GM18873 (cell line): ENCODE results near the gene ODAM.
"Not testable (repeated sequence)": the region's sequence is repeated elsewhere in the genome, so short reads cannot be mapped to it uniquely, and the experiment has no call there.

Experiments
- ATAC-seq: cut with Tn5 transposase; IDR thresholded peaks from one replicate; pipeline ENCODE4 v1.9.1; 2021; ENCODE audit warnings: mild to moderate bottlenecking, moderate library complexity, moderate number of reproducible peaks; ENCODE audit not compliant: unreplicated experiment, low FRiP score

Gene ODAM

DNA sequence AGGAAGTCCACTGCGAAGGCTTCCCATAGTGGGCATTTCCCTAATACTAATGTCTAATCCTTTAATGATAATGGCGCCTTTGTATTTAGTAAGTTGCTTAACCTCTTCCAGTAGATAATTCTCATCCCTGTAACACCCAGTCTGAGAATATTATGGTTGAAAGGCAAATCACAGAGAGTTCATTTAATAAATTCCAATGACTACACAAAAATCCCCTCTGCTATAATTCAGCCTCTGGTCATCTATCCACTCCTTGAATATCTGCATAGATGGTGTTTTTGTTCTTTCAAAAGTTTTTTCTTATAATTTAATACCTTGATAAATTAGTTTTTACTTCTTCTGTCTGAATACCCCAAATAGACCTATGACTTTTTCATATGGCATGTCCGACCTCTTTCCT is 25.9 kb downstream of the ODAM start:
- not testable (repeated sequence) for ATAC-seq

DNA sequence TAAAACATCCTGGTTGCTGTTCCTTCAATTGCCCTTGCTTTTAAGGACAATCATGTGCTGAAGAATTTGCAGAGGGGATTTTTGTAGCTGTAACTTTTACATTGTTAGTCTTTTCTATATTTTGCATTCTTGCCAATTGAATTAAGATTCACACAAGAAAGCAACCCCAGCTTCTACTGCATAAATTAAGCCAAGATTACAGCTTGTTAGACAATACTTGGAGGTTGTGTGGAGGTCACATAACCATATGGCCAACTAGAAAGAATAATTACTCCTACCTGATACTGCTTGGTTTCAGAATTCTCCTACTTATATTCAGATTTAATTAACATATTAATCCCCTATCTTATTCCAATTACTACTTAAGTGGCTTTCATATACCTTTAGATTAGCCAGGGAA is 26.3 kb downstream of the ODAM start:
- ATAC-seq, result not testable (repeated sequence)

DNA sequence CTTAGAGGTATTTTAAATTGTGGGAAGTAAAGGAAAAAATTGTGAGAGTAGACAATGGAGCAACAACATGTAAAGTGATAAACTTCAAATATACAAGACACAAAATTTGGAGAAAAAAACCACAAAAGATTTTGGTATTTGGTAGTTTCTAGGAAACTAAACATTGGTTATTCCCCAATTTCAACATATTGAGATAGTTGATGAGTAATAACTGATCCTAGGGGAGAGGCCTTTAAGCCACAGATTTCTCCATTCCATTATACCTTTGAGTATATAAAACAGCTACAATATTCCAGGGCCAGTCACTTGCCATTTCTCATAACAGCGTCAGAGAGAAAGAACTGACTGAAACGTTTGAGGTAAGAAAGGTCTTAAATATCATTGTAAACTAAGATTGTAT is 30.3 kb downstream of the ODAM start, which contains the start of gene FDCSP:
FDCSP (plus strand) TSS at position 301 of the 400 bp plus-strand sequence. CDS start 5,071 bp downstream, outside the sequence.
- no peak for ATAC-seq

DNA sequence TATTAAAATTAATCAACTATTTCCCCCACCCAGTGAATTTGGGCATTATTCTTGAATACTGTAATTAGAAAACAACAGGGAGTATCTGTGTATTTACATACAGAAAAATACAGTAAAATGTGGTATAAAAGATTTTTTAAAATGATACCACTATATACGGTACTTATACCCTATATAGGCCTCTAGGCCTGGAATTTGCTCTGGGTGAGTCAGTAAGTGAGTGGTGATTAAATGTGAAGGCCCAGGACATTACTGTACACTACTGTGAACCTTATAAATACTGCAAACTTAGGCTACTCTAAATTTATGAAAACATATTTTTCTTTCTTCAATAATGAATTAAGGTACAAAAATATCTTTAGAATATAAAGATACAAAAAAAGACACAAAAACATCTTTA is 40.6 kb downstream of the ODAM start:
- ATAC-seq, result no peak

DNA sequence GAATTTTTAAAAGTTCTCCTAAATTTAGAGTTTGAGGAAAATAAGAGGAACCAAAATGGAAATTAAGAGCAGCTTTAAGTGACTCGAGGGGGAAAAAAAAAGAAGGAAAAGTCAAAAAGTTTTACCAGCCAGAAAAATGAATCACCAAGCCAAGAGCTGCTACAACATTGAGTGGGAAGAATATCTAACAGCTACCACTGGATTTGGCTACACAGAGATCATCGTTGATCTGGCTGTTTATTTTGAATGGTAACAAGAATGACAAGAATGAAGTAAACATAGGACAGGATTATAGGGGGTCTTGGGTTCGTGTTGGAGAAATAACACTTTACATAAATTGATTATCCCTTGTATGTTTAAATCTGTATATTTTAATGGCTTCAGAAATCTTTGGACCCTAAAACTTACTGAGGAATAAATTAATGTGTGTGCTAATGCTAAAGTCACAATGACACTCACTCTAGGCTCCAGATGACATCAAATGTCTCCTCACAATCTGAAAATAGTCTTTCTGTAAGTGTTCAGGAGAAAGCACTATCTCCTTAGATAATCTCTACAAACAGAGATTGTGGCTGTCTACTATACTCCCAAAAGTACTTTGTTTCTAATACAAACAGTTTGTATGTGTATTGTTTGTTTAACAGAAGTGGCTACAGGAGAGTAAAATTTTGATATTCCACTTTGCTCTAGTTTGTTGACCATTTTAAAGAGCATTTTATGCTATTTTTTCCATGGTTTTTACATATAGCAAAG is 43.8 kb downstream of the ODAM start:
- no peak for ATAC-seq

DNA sequence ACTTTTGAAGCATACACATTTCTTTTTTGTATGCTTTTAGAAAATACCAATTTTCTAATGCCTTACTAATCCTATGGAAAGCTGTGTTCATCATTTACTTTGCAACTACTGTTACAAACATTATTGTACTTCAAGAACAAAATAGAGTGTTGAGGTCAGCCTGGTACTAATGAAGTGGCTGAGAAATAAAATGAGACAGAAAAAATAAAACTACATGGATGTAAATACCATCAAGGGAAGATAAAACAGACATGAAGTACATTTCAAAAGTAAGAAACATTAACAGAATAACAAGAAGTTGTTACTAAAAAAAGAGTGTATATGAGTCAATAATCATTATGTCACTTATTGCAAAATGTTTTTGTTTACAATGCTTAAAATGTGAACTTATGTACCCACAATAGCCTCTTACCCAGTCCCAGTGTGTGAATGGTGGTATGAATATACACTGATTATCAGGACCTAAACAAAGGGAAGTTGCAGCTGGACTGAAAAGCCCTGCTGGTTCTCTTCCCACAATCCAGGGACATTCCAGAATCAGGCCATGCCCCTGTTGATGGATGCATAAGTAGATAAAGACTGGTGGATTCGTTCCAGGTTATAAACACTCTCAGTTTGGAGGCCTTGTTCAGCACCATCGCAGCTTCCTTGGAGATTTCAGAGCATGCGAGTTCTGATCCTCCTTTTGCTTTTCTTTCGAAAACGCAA is 44.5 kb downstream of the ODAM start:
- ATAC-seq, result no peak

DNA sequence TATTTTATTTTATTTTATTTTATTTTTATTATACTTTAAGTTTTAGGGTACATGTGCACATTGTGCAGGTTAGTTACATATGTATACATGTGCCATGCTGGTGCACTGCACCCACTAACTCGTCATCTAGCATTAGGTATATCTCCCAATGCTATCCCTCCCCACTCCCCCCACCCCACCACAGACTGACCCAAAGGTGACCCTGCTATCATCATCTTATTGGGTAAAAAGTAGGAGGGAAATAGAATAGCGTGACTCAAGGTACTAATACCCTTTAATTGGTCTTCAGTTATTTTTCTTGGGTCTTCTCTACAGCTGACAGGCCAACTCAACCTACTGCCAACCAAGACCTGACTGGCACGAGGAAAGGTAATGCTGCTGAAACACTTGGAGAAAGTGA is 46.8 kb downstream of the ODAM start, which contains the start of gene CSN3:
CSN3 (plus strand) TSS at position 301 of the 400 bp plus-strand sequence. CDS start 2,223 bp downstream, outside the sequence.
- ATAC-seq, result not testable (repeated sequence)

DNA sequence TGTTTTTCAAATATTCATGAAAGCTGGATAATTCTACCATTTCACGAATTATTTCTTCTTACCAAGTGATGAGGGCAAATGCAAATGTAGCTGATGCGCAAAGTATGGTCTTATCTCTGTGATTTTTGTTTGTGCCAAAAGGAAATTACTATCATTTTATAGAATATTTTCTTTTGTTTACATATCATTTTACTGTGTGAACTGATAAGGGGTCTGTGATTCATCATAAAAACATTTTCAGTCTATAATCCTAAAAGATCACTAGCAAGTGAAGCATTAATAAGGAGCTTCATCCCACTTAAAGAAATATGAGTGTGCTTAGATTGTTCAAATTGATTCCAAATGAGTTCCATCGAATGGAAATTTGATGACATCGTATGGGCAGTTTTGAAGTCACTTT is 47.6 kb downstream of the ODAM start:
- ATAC-seq, result no peak

DNA sequence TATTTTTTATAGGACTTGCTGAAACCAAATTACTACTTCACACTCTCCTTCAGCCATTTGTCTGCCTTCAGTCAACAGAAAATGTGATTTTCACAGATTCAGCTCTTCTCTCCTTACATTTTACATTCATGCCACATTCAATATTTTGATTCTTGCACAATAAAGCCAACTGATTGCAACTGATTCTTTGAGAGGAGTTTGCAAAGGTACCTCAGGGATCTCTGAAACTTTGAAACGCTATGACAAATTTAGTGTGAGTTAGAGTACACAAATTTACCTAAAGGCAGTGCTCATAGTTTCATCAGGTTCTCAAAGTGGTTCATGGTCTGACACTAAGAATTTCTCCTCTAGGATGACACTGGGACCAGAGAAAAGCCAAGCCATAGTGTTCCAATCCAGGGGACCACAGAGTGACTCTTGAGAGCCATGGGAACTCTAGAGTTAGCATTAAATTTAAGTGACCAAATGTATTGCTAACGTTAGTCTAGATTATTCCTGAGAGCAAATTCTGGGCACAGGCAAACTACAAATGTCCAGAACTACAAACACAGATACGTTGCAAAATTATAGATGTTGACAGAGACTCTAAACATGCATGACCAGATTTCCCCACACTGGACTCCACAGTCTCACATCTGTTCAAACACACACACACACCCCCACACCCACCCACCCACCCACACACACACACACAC is 55.9 kb downstream of the ODAM start:
- no peak for ATAC-seq

DNA sequence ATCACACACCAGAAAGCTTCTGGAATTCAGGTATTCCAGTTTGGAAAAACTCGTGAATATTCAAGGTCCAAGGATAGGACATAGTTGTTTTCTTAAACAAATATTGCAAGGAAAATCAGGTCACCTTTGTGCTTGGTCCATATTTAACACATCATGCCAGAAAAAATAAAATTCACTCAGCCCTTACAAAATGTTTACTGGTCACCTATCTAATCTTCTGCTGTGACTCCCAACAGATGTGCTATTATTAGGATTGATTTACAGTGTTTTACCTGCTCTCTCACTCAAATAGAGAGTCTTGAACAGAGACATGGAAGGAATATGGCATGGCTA is 56.4 kb downstream of the ODAM start:
- ATAC-seq, result no peak
